Measurements from ENCODE around the gene DEPDC5.

Gene DEPDC5

DNA sequence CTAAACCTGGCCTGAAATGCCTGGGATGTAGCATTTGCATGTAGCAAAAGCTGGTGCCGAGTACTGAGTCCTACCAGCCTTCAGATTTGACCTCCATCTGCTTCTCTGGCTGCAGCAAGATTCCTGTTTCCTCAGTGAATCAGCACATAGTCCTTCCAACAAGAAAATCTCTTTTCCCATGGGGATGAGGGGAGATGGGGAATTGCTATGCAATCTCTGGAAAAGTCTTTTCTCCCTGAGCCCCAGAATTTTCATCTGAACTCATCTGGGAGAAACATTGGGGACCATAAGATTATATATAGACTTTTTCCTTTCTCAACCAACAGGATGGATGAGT lies 158.6 kb downstream of the DEPDC5 start:
- TF ChIP-seq, protein P1, sequence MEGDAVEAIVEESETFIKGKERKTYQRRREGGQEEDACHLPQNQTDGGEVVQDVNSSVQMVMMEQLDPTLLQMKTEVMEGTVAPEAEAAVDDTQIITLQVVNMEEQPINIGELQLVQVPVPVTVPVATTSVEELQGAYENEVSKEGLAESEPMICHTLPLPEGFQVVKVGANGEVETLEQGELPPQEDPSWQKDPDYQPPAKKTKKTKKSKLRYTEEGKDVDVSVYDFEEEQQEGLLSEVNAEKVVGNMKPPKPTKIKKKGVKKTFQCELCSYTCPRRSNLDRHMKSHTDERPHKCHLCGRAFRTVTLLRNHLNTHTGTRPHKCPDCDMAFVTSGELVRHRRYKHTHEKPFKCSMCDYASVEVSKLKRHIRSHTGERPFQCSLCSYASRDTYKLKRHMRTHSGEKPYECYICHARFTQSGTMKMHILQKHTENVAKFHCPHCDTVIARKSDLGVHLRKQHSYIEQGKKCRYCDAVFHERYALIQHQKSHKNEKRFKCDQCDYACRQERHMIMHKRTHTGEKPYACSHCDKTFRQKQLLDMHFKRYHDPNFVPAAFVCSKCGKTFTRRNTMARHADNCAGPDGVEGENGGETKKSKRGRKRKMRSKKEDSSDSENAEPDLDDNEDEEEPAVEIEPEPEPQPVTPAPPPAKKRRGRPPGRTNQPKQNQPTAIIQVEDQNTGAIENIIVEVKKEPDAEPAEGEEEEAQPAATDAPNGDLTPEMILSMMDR (conservative IDR thresholded peaks at IDR 0.05; ENCODE audit: low read depth, low read length), result no peak
- DNase-seq (ENCODE audit: low read depth), result no peak
- no peak overlapping the region for H3K4me3 ChIP-seq (ENCODE audit: low read length)

GRCh38 chr22:31915586-31915985 lies 161.8 kb downstream of the DEPDC5 start:
- DNase-seq (ENCODE audit: low read depth), result no peak
- H3K4me3 ChIP-seq (ENCODE audit: low read length), result no peak overlapping the region
- TF ChIP-seq, protein P1 (conservative IDR thresholded peaks at IDR 0.05; ENCODE audit: low read depth, low read length), result no peak

GRCh38 chr22:31917227-31917921 lies 163.6 kb downstream of the DEPDC5 start:
- H3K4me3 ChIP-seq (ENCODE audit: low read length), result no peak overlapping the region
- TF ChIP-seq, protein P1 (conservative IDR thresholded peaks at IDR 0.05; ENCODE audit: low read depth, low read length), result no peak

DNA sequence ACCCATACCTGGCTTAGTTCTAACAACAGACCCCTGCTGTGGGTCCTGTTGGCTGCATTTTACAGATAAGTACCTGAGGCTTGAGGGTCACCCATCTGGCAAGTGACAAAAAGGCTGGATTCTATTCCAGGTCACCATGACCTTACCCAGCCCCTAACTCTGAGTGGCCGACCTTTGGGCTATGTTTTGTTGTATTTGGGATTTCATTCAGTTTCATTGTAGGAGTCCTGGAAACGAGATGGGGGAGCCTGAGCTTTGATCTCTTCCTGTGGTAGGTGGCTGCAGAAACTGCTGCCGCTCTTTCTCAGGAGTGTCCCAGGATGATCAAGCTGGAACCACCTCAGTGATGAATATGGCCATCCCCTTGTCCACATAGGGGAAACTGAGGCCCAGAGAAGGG lies 165.9 kb downstream of the DEPDC5 start:
- DNase-seq (ENCODE audit: low read depth), result no peak
- no peak overlapping the region for H3K4me3 ChIP-seq (ENCODE audit: low read length)
- TF ChIP-seq, protein P1 (conservative IDR thresholded peaks at IDR 0.05; ENCODE audit: low read depth, low read length), result no peak

More at GRCh38 chr22:31917227-31917921, 163.6 kb downstream of the DEPDC5 start:
- DNase-seq (ENCODE audit: low read depth), result no peak

GRCh38 chr22:31920306-31920705 lies 166.5 kb downstream of the DEPDC5 start:
- TF ChIP-seq, protein P1 (conservative IDR thresholded peaks at IDR 0.05; ENCODE audit: low read depth, low read length), result no peak
- no peak overlapping the region for H3K4me3 ChIP-seq (ENCODE audit: low read length)
- DNase-seq (ENCODE audit: low read depth), result no peak

DNA sequence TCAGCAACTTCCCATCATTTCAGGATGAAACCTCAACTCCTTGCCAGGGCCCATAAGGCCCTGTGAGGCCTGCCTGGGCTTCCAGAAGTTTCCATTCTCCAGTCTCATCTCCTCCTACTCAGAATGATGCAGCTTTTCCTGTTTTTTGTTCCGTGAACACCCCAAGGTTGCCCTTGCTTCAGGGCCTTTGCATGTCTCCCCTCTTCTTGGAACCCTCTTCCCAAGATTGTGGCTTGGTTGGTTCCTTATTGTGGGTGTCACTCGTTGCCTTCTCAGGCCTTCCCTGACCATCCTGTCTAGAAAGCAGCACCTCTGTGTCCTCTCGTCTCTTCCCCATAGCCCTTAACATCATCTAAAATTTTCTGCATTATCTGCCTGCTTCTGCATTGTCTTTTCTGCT lies 167.3 kb downstream of the DEPDC5 start:
- TF ChIP-seq, protein P1 (conservative IDR thresholded peaks at IDR 0.05; ENCODE audit: low read depth, low read length), result no peak
- H3K4me3 ChIP-seq (ENCODE audit: low read length), result no peak overlapping the region
- DNase-seq (ENCODE audit: low read depth), result no peak

DNA sequence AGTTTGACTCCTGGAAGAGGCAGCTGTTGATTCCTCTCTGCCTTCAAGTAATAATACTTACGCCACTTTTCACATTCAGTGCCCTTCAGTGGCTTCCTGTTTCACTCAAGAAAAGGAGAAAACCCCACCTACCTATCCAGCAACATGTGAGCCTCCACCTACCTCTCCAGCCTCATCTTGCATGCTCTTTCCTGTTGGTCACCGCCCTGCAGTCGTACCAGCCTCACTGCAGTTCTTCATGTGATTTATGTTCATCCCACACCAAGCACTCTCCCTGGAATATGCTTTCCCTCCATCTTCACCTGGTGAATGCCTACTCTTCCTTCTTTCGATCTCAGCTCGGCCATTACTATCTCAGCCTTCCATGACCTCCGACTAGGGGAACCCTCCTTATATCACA lies 168.7 kb downstream of the DEPDC5 start:
- TF ChIP-seq, protein P1 (conservative IDR thresholded peaks at IDR 0.05; ENCODE audit: low read depth, low read length), result no peak
- no peak overlapping the region for H3K4me3 ChIP-seq (ENCODE audit: low read length)
- DNase-seq (ENCODE audit: low read depth), result no peak

Data from retinal pigment epithelial cell (primary cell).